GM23248 (cell line): ENCODE data around the gene S1PR1. TPM values are rescaled to one million over a fixed set of nuclear protein-coding genes. Genes with fewer than 3 reads are reported as not detected.
A peak's percentile ranks its signal among the peaks of the same experiment; 100 is the strongest.

Experiments used
- DNase-seq: peaks from one replicate; pipeline ENCODE4 v3.0.0-alpha.2; 2015
- H2AFZ ChIP-seq: fragments of 200-600 bp; sonication (generic); 2 replicates; pipeline ENCODE4 v1.6.1; 2016; ENCODE audit warnings: antibody characterized with exemption
- H3F3A ChIP-seq: fragments of 200-600 bp; sonication (generic); 2 replicates; pipeline ENCODE4 v1.6.1; 2016; ENCODE audit warnings: mild to moderate bottlenecking, antibody characterized with exemption, mixed run types; ENCODE audit not compliant: insufficient read depth
- H3K27ac ChIP-seq: fragments of 200-600 bp; sonication (generic); 2 replicates; pipeline ENCODE4 v1.5.1; 2016; ENCODE audit warnings: mild to moderate bottlenecking
- H3K27me3 ChIP-seq: fragments of 200-600 bp; sonication (generic); replicated peaks from 2 replicates; pipeline ENCODE4 v1.6.1; 2016; ENCODE audit warnings: mild to moderate bottlenecking; ENCODE audit not compliant: insufficient read depth
- H3K36me3 ChIP-seq: fragments of 200-600 bp; sonication (generic); 2 replicates; pipeline ENCODE4 v1.6.1; 2016; ENCODE audit warnings: low read depth, mild to moderate bottlenecking
- H3K4me1 ChIP-seq: fragments of 200-600 bp; sonication (generic); 2 replicates; pipeline ENCODE4 v1.6.1; 2016; ENCODE audit warnings: mild to moderate bottlenecking; ENCODE audit not compliant: insufficient read depth
- H3K4me2 ChIP-seq: fragments of 200-600 bp; sonication (generic); one replicate; pipeline ENCODE4 v1.6.1; 2016; ENCODE audit warnings: mild to moderate bottlenecking; ENCODE audit not compliant: unreplicated experiment
- H3K4me3 ChIP-seq: fragments of 200-600 bp; sonication (generic); 2 replicates; pipeline ENCODE4 v1.5.1; 2016; ENCODE audit warnings: mild to moderate bottlenecking
- H3K79me2 ChIP-seq: fragments of 200-600 bp; sonication (generic); 2 replicates; pipeline ENCODE4 v1.6.1; 2016; ENCODE audit warnings: mild to moderate bottlenecking; ENCODE audit not compliant: insufficient read depth
- H3K9ac ChIP-seq: fragments of 200-600 bp; sonication (generic); 2 replicates; pipeline ENCODE4 v1.6.1; 2016; ENCODE audit warnings: mild to moderate bottlenecking
- H3K9me2 ChIP-seq: fragments of 200-600 bp; sonication (generic); 2 replicates; pipeline ENCODE4 v1.6.1; 2016; ENCODE audit warnings: mixed run types, mild to moderate bottlenecking, moderate library complexity; ENCODE audit not compliant: insufficient read depth
- H3K9me3 ChIP-seq: fragments of 200-600 bp; sonication (generic); one replicate; pipeline ENCODE4 v1.6.1; 2017; ENCODE audit warnings: low read depth
- H4K20me1 ChIP-seq: fragments of 200-600 bp; sonication (generic); 2 replicates; pipeline ENCODE4 v1.6.0; 2016; ENCODE audit not compliant: insufficient read depth
- EZH2 ChIP-seq: fragments of 200-600 bp; sonication (generic); IDR thresholded peaks from 2 replicates; pipeline ENCODE4 v1.6.1; 2018; ENCODE audit warnings: antibody characterized with exemption, mild to moderate bottlenecking; ENCODE audit not compliant: insufficient read depth, poor library complexity, severe bottlenecking
- EZH2phosphoT487 ChIP-seq: fragments of 200-600 bp; sonication (generic); IDR thresholded peaks from 2 replicates; pipeline ENCODE4 v1.6.1; 2018; ENCODE audit warnings: antibody characterized with exemption, moderate library complexity, mild to moderate bottlenecking, low read depth; ENCODE audit not compliant: insufficient read depth
- WGBS, 2 experiments: methylation state at CpG; one replicate each; pipeline ENCODE4 v1.1.6; 2015 to 2017; ENCODE audit warnings: low lambda C conversion rate in 2 of 2, low coverage in 1 of 2; ENCODE audit errors: missing lambda C conversion rate in 2 of 2; 5-methylcytosine and 5-hydroxymethylcytosine counted together
- in situ Hi-C: fragments of 300-500 bp; cut with MboI; formaldehyde crosslinking; loops from 2 replicates; pipeline ENCODE4 v1.15.0; 2020
- polyA plus RNA-seq: library from polyadenylated mRNA; unstranded; fragments of >200 nt; fragmentation: Nextera tagmentation; extraction: Ambion mirVana; gene quantifications from 2 replicates; pipeline ENCODE4 v1.2.1, GENCODE V29; 2016
- total RNA-seq: library from RNA; depleted of rRNA; stranded (reverse); fragments of >200 nt; shearing (Covaris generic); gene quantifications from 2 replicates; pipeline ENCODE4 v1.2.3, GENCODE V29; 2014

The S1PR1 gene
- total and polyA plus RNA-seq, 2 experiments from 2014 or later = 44.3 to 48.5 TPM

DNA sequence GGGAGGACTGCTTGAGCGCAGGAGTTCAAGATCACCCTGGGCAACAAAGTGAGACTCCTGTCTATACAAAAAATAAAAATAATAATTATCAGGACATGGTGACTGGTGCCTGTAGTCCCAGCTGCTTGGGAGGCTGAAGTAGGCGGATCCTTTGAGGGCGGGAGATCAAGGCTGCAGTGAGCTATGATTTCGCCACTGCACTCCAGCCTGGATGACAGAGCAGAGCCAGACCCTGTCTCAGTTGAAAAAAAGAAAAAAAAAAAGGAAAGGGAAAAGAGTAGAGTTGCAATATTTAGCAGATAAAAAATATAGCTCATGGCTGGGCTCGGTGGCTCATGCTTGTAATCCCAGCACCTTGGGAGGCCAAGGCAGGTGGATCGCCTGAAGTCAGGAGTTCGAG, 3.3 kb upstream of the S1PR1 start:
- Histone ChIP-seq H3K4me1 (peaks cover 6% of the 10 kb centered on the region; the same call in 1 of the 2 replicates), H3K79me2 (peaks cover 9% of the 10 kb centered on the region), H2AFZ (no peak overlapping the region), H4K20me1 (no peaks in the 10 kb centered on the region), H3K27me3 (no peaks in the 10 kb centered on the region), H3K9me2 (no peaks in the 10 kb centered on the region), H3K9me3 (no peaks in the 10 kb centered on the region), H3K36me3 (no peaks in the 10 kb centered on the region), H3K4me2 (no peak overlapping the region), H3F3A (peaks cover 9% of the 10 kb centered on the region), H3K9ac (no peak overlapping the region), H3K27ac (no peak overlapping the region), H3K4me3 (no peak overlapping the region)
- in situ Hi-C loops = no loop called here
- WGBS, 2 experiments = 73 to 84% methylated on average over 7 of the region's 7 CpGs
- DNase-seq = peak; percentile 13
- no peak for TF ChIP-seq EZH2phosphoT487
- no peak for TF ChIP-seq EZH2

GRCh38 chr1:101235216-101235695, 1.6 kb upstream of the S1PR1 start:
- Histone ChIP-seq H3K36me3 (no peaks in the 10 kb centered on the region), H3K79me2 (peaks cover 24% of the 10 kb centered on the region), H3K27me3 (no peaks in the 10 kb centered on the region), H4K20me1 (no peaks in the 10 kb centered on the region), H3K9me2 (no peaks in the 10 kb centered on the region), H3K4me1 (peaks cover 6% of the 10 kb centered on the region; the same call in 1 of the 2 replicates), H3K4me3 (peak overlapping the region; percentile 88), H2AFZ (peak overlapping the region; percentile 88), H3K4me2 (peak overlapping the region; percentile 92), H3F3A (peaks cover 9% of the 10 kb centered on the region), H3K27ac (peak overlapping the region; percentile 63), H3K9ac (peak overlapping the region; percentile 76), H3K9me3 (no peaks in the 10 kb centered on the region)
- in situ Hi-C loops = no loop called here
- DNase-seq = peak; percentile 1
- TF ChIP-seq EZH2phosphoT487 (no peak), EZH2 (no peak)
- WGBS, 2 experiments = 26 to 28% methylated on average over 6 of the region's 6 CpGs

GRCh38 chr1:101235696-101236515, 913 bp upstream of the S1PR1 start:
- Histone ChIP-seq H2AFZ (peak overlapping the region; percentile 88), H3K79me2 (peaks cover 29% of the 10 kb centered on the region), H3K9me3 (no peaks in the 10 kb centered on the region), H3K4me3 (peak overlapping the region; percentile 88), H3K9ac (peak overlapping the region; percentile 76), H3F3A (peaks cover 9% of the 10 kb centered on the region), H3K4me1 (peaks cover 6% of the 10 kb centered on the region; the same call in 1 of the 2 replicates), H3K4me2 (peak overlapping the region; percentile 92), H3K36me3 (no peaks in the 10 kb centered on the region; the same call in 1 of the 2 replicates), H3K27me3 (no peaks in the 10 kb centered on the region), H3K27ac (peak overlapping the region; percentile 63), H4K20me1 (no peaks in the 10 kb centered on the region), H3K9me2 (no peaks in the 10 kb centered on the region)
- TF ChIP-seq EZH2phosphoT487 (no peak), EZH2 (no peak)
- peak; percentile 74 for DNase-seq
- in situ Hi-C loops = no loop called here
- 2% methylated on average over 42 to 43 of the region's 43 CpGs for WGBS, 2 experiments

DNA sequence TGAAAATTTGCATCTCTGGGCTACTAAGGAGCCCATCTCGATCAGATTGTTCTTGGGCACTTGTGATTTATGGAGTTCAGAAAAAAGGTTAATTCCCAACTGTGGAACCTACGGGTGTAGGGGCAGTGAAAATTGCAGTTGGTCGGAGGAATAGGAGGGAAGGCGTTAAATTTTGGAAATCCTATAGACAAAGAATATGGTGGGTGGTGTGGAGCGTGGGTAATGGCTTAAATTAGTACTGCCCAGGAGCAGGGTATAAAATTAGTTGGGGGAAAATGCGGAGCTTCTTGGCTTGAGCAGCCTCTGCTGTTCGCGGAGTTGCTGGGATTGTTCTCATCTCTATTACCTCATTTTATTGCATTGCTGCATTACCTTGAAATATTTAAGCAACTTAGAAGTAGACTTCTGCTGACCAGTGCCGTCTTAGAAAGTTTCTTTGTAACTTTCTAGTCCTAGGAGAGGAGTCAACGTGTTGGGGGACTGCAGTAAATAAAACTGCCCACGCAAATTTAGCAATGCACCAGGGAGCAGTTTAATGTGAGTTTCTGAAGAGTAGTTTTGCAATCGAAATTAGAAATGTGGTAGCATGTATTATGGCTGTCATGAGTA, 514 bp downstream of the S1PR1 start:
- H4K20me1 ChIP-seq = no peaks in the 10 kb centered on the region
- peak overlapping the region; percentile 88 for H3K4me3 ChIP-seq
- TF ChIP-seq EZH2 = no peak
- peaks cover 6% of the 10 kb centered on the region; the same call in 1 of the 2 replicates for H3K4me1 ChIP-seq
- H3K27me3 ChIP-seq = no peaks in the 10 kb centered on the region
- peak overlapping the region; percentile 88 for H2AFZ ChIP-seq
- peak overlapping the region; percentile 76 for H3K9ac ChIP-seq
- peak overlapping the region; percentile 92 for H3K4me2 ChIP-seq
- in situ Hi-C loops = no loop called here
- H3K36me3 ChIP-seq = peaks cover 8% of the 10 kb centered on the region
- DNase-seq = peak; percentile 89
- H3F3A ChIP-seq = peaks cover 9% of the 10 kb centered on the region
- no peaks in the 10 kb centered on the region for H3K9me3 ChIP-seq
- no peaks in the 10 kb centered on the region for H3K9me2 ChIP-seq
- peak overlapping the region; percentile 63 for H3K27ac ChIP-seq
- H3K79me2 ChIP-seq = peaks cover 36% of the 10 kb centered on the region
- WGBS, 2 experiments = 0 to 1% methylated on average over 12 of the region's 12 CpGs
